Bronchial epithelial cell (primary cell): Measurements from ENCODE around the gene GRK5. TPM values are rescaled to one million over a fixed set of nuclear protein-coding genes. Genes with fewer than 3 reads are reported as not detected.
A peak's percentile ranks its signal among the peaks of the same experiment; 100 is the strongest.

Experiments
- DNase-seq: peaks from one replicate; pipeline ENCODE4 v3.0.0-alpha.2; 2010; ENCODE audit warnings: low read depth
- FAIRE-seq: peaks from 2 replicates; lab custom pipeline; 2011; peaks lifted over from hg19 to GRCh38; lab: Jason Lieb, UNC
- H3K27me3 ChIP-seq: 2 replicates; pipeline ENCODE4 v1.5.1; 2011; ENCODE audit warnings: low read length; ENCODE audit not compliant: control insufficient read depth, insufficient read depth
- H3K36me3 ChIP-seq: 2 replicates; pipeline ENCODE4 v1.5.1; 2011; ENCODE audit warnings: low read length; ENCODE audit not compliant: control insufficient read depth, insufficient read depth
- H3K4me3 ChIP-seq: 2 replicates; pipeline ENCODE4 v1.5.1; 2011; ENCODE audit warnings: mild to moderate bottlenecking, low read depth, low read length, control low read depth
- CTCF ChIP-seq: IDR thresholded peaks from 2 replicates; pipeline ENCODE4 v1.5.1; 2011; ENCODE audit warnings: mild to moderate bottlenecking, moderate library complexity, low read length, control low read depth, inconsistent platforms; ENCODE audit not compliant: insufficient read depth, severe bottlenecking
- total RNA-seq: library from RNA; depleted of rRNA; stranded (reverse); fragments of >200 nt; gene quantifications from 2 replicates; pipeline ENCODE4 v1.2.1, GENCODE V29; 2014

GRK5 gene
- total RNA-seq, 1 donor from 2014 or later = 2.4 TPM

DNA sequence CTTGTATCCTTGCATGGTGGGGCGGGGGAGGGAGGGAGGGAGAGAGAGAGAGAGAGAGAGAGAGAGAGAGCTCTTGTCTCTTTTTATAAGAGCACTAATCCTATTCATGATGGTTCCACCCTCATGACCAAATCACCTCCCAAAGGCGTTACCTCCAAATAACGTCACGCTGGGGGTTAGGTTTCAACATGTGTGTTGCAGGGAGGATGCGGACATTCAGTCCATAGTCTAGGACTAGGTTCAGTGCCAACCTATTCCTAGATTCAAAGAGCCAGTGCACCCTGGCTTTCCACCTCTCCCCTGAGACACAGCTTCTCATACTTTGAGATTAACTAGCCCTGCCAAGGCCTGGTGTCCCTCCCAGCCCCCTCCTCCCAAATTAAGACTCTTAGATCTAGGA is 123.0 kb downstream of the GRK5 start:
- Histone ChIP-seq H3K27me3 (no peaks in the 10 kb centered on the region), H3K36me3 (no peaks in the 10 kb centered on the region), H3K4me3 (no peak overlapping the region)
- FAIRE-seq = no peak
- TF ChIP-seq CTCF = no peak
- DNase-seq = peak; percentile 41

GRCh38 chr10:119331061-119331460 is 123.7 kb downstream of the GRK5 start:
- TF ChIP-seq CTCF = no peak
- DNase-seq (no peak), FAIRE-seq (no peak)
- Histone ChIP-seq H3K27me3 (no peaks in the 10 kb centered on the region), H3K36me3 (no peaks in the 10 kb centered on the region), H3K4me3 (no peak overlapping the region)

GRCh38 chr10:119333146-119333792 is 125.9 kb downstream of the GRK5 start:
- TF ChIP-seq CTCF = no peak
- Histone ChIP-seq H3K4me3 (no peak overlapping the region), H3K27me3 (no peaks in the 10 kb centered on the region), H3K36me3 (no peaks in the 10 kb centered on the region)
- DNase-seq (peak; percentile 48), FAIRE-seq (no peak)

DNA sequence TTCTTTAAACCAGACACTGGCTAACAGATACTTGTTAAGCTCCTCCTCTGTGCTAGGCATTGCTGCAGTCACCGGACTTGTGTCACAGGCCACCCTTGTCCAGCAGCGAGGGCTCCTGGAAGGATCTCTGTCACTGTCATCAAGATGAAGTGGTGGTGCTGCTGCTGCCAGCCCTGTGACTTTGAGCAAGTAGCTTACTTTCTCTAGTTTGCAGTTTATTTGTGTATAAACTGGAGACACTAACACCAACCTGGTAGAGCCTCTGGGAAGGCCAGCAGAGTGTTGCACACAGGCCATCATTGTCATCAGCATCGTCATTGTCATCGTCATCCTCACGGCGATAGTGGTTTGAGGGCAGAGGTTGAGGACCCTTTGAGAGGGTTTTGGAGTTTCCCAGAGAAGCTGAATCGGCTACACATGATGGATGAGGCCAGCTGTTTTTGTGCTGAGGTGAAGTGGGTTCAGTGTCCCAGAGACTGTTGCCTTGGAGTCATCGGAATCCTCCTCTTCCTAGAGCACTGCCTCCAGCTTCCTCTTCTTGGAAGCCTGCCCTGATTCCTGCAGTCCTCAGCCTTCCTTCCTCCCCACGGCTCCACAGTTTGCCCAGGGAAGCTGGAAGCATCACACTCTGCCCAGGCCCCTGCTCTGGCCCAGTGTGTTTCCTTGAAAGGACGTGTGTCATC is 128.4 kb downstream of the GRK5 start:
- peak; percentile 50 for FAIRE-seq
- TF ChIP-seq CTCF = no peak
- no peak for DNase-seq
- H3K4me3 ChIP-seq = no peak overlapping the region
- no peaks in the 10 kb centered on the region for H3K27me3 ChIP-seq
- H3K36me3 ChIP-seq = no peaks in the 10 kb centered on the region

DNA sequence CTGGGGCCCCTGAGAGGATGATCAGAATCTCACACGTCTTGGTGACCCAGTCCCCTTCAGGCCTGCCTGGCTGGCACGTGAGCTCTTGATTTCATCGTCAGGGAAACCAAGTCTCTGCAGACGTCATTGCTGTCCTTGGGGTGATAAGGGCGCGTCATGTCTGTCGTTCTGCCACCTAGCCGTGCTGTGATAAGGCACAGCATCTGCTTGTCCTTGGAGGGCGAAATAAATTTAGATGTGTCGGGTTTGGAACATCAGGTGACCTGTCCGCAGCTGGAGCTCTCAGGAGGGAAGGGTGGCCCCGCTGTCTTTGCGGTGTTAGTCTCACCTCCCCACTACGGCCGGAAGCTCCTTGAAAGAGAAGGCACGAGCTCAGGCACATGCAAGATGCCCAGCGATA is 129.2 kb downstream of the GRK5 start:
- DNase-seq (no peak), FAIRE-seq (no peak)
- H3K36me3 ChIP-seq = no peaks in the 10 kb centered on the region
- no peak for TF ChIP-seq CTCF
- no peaks in the 10 kb centered on the region for H3K27me3 ChIP-seq
- no peak overlapping the region for H3K4me3 ChIP-seq
